Measurements from ENCODE around the gene SELP. TPM values are rescaled to one million over a fixed set of nuclear protein-coding genes. Genes with fewer than 3 reads are reported as not detected.

SELP gene
- total and polyA plus RNA-seq, 2 of the 8 experiments (the other 6 are each of a cell fraction or from before 2014, with no cell fraction given) = not detected

- H3K14ac ChIP-seq (ENCODE audit: insufficient read length) = no peak overlapping the region
- FAIRE-seq (no peak), DNase-seq (ENCODE audit: low read depth in 1 of 2, low spot score in 2 of 2) (no peak)
- H2BK12ac ChIP-seq (ENCODE audit: low read depth, low read length) = no peak overlapping the region
- H3K56ac ChIP-seq (replicated peaks; ENCODE audit: insufficient read length, low read depth, low read length) = no peak overlapping the region
- no peaks in the 10 kb centered on the region for H4K20me1 ChIP-seq (replicated peaks in 1 of 2; ENCODE audit: control insufficient read depth in 1 of 2, insufficient read depth in 2 of 2, low read length in 2 of 2)
- no peak overlapping the region for H3K4ac ChIP-seq (replicated peaks; ENCODE audit: insufficient read length, low read depth, low read length)
- ChIA-PET CTCF (ENCODE audit: partially characterized antibody) (interaction anchor here (0.6 to 1.3 kb wide), 2 partner anchors 27 to 217 kb away, joined by 3 read pairs; partner anchors contain the start of gene METTL18), POLR2A (ENCODE audit: partially characterized antibody) (interaction anchor here (0.6 kb wide), 1 partner anchor 79 kb away, joined by 3 read pairs; no protein-coding TSS in a partner anchor)
- no peak overlapping the region for H3K4me2 ChIP-seq (ENCODE audit: insufficient read depth in 1 of 2, low read depth in 2 of 2, low read length in 2 of 2)
- 84% methylated on average over 5 of the region's 5 CpGs; no CpG with 5 or more reads in 1 of the 2 experiments for WGBS, 2 experiments (ENCODE audit: extremely low coverage in 1 of 2, insufficient coverage in 1 of 2, insufficient read length in 1 of 2, insufficient replicate concordance in 2 of 2, low coverage in 1 of 2, low lambda C conversion rate in 2 of 2, missing lambda C conversion rate in 1 of 2)
- H3K79me2 ChIP-seq (ENCODE audit: control insufficient read depth in 1 of 2, insufficient read depth in 2 of 2, low read length in 2 of 2) = no peaks in the 10 kb centered on the region
- no peak overlapping the region for H3K4me3 ChIP-seq (ENCODE audit: extremely low read depth in 1 of 4, insufficient read depth in 2 of 4, low read depth in 3 of 4, low read length in 4 of 4)
- H2BK120ac ChIP-seq (replicated peaks; ENCODE audit: low read depth, low read length) = no peak overlapping the region
- H4K91ac ChIP-seq (replicated peaks; ENCODE audit: insufficient read length, low read length) = no peak overlapping the region
- H3K4me1 ChIP-seq (replicated peaks in 1 of 4; ENCODE audit: control insufficient read depth in 3 of 4, insufficient read depth in 4 of 4, low read length in 3 of 4) = no peaks in the 10 kb centered on the region
- H3K18ac ChIP-seq (ENCODE audit: extremely low read depth, low read length) = no peak overlapping the region
- H3K9ac ChIP-seq (replicated peaks in 1 of 4; ENCODE audit: extremely low read depth in 1 of 4, low read depth in 3 of 4, low read length in 3 of 4) = no peak overlapping the region
- no peak overlapping the region for H2AFZ ChIP-seq (ENCODE audit: low read length)
- H4K5ac ChIP-seq (ENCODE audit: insufficient read length, low read depth, low read length) = no peak overlapping the region
- no peaks in the 10 kb centered on the region; the same call in 1 of the 2 replicates for H3K23me2 ChIP-seq (ENCODE audit: low read depth, low read length)
- no peak overlapping the region for H3K23ac ChIP-seq (ENCODE audit: insufficient read length)
- H3K36me3 ChIP-seq (ENCODE audit: control insufficient read depth in 2 of 4, insufficient read depth in 4 of 4, low read length in 3 of 4) = no peaks in the 10 kb centered on the region
- H2BK20ac ChIP-seq (ENCODE audit: low read length) = no peak overlapping the region
- H3K79me1 ChIP-seq (ENCODE audit: low read depth, low read length) = no peaks in the 10 kb centered on the region
- TF ChIP-seq USF2 (IDR thresholded peaks at IDR 0.05; ENCODE audit: low read length) = no peak
- H3K9me3 ChIP-seq (ENCODE audit: insufficient read depth in 2 of 2, low read depth in 1 of 2, low read length in 1 of 2) = no peaks in the 10 kb centered on the region
- no peak overlapping the region for H2BK5ac ChIP-seq (ENCODE audit: low read depth, low read length)
- H2AK5ac ChIP-seq (ENCODE audit: low read depth, low read length) = no peak overlapping the region
- no peak overlapping the region for H4K8ac ChIP-seq (ENCODE audit: extremely low read depth, insufficient read depth, low read length)
- no peak overlapping the region for H3K27ac ChIP-seq (ENCODE audit: low read depth, low read length)
- no peaks in the 10 kb centered on the region for H3K27me3 ChIP-seq (replicated peaks in 1 of 4; ENCODE audit: control insufficient read depth in 3 of 4, extremely low read depth in 1 of 4, insufficient read depth in 3 of 4, low read length in 3 of 4)
- H2BK15ac ChIP-seq (ENCODE audit: low read length) = no peak overlapping the region
These were observed 51.8 kb downstream of the SELP start for GRCh38 chr1:169577981-169578738.
